ENCODE measurements around the gene SGK1.

Gene SGK1

DNA sequence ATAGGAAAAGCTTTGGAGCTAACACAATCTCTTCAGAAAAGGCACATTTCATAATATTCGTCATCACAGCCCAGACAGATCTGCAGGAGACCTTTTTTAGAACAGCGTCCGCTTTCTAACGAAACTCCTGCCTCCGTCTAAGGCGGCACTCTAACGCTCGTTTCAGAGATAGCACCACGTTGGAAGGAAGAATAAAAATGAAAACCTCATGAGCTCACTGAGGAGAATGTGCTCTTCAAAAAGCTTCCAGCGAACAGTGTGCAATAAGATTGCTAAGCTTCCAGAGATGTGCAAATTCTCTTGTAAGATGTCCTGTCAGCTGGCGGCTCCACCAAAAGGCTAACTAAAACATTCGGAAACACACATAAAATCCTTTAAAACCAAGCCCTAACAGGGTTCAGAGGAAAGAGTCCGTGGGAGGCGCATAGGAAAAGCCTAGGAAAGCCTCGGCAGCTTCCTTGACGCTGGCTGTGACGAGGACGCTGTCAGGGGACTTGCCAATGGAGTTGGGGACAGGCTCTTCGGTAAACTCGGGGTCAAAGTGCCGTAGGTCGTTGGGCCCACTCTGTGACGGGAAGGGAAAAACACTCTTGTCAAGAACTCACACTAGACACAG, 147.9 kb downstream of the SGK1 start:
- no peak for DNase-seq

DNA sequence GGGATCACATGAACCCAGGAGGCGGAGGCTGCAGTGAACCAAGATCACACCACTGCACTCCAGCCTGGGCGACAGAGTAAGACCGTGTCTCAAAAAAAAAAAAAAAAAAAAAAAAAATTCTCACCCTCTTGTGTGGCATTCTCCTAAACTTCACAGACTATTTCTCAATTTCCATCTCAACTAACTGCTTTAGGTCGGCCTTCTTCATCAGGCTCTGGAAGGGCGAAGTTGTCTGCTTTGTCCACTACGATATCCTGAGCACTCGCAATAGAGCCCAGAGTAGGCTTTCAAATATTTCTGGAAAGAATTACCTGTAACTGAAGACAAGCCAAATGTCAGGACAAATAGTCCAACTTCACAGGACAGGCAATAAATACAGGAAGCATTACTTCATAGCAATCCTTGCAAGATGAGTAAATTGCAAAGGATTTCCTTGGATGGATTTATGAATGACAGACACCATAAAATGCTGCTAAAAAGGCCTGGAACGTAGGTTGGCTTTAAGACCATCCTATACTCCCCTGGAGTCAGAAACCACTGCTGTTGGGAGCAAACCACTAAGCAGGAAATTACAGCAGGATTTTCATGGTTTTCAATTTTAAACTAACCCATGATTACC, 149.2 kb downstream of the SGK1 start:
- no peak for DNase-seq

DNA sequence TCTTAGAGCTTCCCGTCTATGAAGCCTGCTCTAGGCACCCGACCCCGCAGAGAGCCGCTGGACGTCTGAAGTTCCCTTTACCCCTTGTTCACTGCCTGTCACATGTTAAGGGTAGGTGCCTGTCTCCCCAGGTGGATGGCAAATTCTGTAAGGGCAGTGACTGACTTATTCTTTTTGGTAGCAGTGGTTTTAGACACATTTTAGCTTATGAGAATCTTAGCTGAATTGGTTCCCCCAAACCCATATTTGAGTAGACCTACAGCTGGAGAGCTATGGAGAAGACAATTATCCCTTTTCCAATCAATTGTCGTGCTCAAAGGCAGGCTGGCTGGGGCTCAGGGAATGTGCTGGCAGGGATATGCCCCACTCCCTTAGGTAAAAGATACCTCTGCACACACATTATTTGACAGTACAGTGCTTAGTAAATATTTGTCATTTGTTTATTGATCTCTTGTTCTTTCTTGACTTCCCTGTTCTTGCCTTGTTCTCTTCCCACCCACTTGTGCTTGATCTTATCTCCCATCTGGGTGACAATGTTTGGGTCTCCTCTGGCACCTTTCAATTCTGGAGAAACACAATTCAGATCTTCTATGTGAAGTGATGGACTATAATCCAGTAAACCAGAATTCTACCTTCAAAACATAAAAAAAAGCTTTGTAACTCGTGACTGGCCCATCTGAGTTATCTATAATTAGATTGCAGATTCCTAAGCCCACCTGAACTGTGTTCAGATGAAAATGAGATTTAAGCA, 151.2 kb downstream of the SGK1 start:
- DNase-seq: no peak

DNA sequence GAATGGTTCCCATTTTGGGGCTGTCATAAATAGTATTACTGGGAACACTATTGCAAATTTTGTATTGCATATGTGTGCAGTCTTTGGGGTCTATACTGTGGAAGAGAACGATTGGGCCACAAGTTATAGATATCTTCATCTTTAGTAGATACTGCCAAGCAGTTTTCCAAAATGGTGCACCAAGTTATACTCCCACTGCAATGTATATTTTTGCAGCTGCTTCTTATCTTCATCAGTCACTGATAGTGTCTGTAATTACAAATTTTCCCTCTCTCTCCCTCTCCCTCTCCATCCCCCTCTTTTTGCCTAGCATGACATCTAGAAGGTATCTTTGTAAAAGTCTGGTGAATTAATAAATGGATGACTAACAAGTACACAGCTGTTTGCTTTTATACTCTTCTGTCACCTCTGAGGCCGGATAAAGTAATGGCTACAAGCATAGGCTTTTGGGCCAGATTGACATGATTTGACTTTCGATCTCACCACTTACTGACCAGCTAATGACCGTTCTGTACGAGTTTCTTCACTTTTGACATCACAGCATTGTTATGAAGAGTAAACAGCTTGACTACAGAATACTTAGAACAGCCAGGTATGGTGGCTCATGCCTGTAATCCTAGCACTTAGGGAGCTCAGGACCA, 152.2 kb downstream of the SGK1 start:
- DNase-seq: no peak

DNA sequence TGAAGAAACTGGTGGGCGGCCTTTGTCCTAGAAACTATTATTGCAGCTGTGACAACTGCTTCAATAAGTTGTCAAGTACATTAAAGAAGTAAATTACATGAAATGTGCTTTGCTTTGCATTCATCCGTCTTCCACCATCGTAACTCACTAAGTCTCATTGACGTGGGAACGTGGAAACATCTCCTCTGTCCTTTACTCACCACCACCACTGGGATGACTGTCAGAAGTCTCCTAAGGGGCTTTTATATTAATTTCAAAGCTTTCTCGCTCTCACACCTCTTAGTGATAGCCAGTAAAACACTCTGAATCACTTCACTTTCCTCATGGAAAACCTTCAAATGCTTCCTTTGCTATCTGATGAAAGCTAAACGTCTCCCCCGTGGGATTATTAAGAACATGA, 153.6 kb downstream of the SGK1 start:
- DNase-seq: no peak

DNA sequence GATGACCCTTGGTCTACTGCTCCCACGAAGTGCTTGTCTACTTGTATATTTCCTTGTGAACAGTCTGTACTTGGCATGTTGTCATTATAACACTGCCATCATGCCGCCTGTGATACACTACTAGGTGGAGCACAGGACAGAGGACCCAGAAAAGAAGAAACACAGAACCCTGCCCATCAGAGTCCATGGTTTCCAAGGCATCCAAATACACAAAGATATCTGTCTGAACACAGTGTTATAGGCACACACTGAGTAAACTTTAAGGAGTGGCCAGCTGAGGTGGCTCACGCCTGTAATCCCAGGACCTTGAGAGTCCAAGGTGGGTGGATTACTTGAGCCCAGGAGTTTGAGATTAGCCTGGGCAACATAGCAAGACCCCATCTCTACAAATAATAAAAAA, 155.0 kb downstream of the SGK1 start:
- no peak for DNase-seq

DNA sequence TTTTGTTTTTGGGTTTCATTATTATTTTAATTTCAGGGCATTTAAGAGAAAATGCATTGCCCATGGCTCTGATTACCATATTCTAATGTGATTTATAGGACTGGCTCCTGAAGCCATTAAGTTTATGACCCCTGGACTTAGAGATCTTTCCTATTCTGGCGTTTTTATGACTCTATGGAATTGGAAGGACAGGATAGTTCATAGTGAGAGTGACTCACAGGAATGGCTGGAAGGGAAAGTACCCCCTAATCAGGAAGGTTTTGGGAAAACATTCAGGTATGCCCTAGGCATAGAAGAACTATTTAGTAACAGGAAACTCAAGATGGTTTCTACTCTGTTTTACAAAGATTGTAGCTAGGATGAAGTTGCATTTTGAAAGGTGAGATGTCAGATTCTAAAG, 156.9 kb downstream of the SGK1 start:
- DNase-seq: no peak

DNA sequence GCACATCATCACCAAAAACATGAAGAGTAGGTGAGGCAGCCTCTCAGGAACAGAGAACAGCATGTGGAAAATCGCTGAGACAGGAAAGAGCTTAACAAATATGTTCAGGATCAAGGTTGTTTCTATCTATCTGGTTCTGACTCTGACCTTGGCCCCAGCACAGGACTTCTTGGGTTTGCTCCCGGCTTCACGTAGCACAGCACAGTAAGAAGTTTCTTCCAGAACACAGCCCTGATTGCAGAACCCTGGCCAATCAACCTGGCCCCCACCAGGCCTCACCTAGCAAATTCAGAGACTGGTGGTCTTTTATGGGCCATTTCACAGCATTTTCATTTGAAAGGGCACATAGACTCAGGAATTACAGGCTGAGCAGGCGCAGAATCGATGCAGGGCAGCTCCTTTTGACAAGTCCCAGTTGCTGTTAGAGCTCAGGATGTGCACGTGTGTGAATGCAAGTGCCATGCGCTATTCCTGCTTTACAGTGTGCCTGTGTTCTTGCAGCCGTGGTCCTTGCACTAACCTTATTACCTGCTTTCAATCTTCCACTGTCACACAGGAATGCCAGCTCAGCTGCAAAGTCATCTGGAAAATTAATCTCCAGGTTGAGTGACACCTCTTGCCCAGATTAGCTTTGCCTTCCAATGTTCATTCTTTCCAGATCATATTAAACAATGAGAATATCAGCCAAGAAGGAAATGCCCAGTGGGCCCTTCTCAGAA, 165.0 kb downstream of the SGK1 start:
- DNase-seq: no peak

DNA sequence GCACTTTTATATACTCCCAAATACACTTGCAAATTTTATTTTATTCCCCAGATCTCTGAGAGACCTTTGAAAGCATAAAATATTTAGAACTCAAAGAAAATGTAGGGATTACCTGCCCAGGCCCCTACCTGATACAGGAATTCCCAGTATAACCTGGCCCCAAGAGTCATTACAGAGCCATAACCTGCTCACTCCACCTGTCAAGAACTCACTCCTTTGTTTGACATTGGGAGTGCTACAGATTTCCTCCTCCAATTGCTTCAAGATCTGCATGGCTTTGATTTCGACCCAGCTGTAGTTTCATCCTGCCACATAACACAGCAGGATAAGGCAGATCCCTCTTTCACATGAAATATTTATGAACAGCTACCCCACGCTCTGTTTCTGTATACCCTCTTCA, 169.3 kb downstream of the SGK1 start:
- no peak for DNase-seq

DNA sequence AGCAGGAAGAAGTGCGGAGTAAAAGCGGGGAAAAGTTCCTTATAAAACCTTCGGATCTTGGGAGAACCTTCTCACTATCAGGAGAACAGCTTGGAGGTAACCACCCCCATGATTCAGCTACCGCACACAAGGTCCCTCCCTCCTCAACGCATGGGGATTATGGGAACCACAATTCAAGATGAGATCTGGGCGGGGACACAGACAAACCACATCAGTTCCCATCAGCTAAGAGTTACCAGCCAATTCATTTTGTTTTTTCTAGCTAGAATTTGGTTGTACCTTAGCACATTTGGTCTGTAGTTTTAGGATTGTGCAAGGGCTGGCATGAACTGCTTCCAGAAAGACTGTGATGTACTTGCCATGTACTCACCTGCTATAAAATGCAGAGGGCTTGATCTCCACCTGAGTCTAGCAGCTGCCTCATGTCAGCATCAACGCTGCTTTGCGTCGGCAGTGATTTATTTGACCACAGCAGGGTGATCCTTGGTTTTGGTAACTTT, 170.8 kb downstream of the SGK1 start:
- no peak for DNase-seq

DNA sequence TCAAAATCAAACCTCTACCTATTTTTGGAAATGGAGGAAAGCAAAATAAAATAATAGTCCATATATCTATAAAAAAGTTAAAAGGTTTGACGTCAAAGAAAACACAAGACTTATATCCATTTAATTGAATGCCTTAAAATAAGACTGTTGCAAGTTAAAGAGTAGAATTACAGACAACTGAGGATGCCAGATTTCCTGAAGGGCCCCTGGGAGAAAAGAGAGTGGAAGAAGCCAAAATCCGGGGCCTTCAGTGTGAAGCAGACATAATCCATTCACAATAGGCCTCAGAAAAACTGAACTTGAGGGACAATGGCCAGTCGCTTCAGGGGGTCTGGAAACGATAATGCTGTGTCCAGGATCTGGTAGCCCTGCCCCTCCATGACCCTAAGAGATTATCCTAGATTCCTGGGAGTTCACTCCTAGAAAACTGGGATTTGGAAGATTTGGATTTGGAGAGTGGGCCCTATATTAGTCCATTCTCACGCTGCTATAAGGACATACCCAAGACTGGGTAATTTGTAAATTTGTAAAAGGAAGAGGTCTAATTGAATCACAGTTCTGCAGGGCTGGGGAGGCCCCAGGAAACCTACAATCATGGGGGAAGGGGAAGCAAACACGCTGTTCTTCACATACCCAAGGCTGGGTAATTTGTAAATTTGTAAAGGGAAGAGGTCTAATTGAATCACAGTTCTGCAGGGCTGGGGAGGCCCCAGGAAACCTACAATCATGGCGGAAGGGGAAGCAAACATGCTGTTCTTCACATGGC, 171.5 kb downstream of the SGK1 start:
- DNase-seq: no peak

DNA sequence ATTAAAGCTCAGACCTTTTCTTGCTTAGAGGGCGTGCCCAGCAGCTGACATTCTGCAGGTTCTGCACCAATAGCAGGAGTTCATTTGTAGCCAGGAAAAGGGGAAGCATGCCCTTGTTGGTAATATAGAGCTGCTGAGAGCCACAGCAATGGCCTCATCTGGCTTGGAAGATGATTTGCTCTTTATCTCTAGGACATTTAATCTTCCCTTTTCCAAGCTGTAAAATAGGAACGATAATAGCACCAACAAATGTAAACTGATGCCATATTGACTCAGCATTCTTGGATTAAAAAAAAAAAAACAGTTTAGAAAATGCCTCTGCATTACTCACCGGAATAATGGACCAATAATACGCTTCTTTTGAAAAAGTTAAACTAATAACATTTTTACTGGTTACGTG, 172.1 kb downstream of the SGK1 start:
- no peak for DNase-seq

DNA sequence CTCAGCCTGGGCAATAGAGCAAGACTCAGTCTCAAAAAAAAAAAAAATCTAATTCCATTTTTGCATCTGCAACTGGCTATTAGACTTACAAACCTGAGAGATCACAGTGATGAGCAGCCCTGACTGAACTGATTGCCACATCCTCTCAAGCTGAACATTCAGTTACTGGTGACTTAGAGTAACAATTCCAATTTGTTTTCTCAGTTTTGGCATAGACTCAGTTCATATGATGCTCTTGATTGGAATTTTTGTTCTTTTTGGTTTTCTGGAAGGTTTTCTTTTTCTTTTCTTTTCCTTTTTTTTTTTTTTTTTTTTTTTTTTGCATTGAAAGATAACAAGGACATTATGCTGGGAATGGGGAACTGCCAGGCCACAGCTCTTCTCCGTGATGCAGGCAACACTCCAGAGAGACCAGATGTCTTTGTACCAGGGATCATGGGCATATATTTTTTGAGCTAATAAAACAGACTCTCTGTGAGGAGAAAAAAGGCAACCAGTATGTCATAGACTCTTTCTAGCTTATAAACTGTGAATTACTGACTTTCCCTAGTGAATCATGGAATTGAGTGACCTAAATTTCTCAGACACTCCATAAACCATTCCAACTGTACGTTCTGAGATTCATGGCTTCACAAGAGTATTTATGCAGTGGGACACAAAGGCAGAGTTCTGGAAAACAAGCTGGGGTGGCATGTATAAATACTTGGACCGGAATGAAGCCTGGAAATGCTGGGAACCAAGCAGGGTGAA, 179.5 kb downstream of the SGK1 start:
- DNase-seq: peak in 1 of 14 donors; percentile 44

DNA sequence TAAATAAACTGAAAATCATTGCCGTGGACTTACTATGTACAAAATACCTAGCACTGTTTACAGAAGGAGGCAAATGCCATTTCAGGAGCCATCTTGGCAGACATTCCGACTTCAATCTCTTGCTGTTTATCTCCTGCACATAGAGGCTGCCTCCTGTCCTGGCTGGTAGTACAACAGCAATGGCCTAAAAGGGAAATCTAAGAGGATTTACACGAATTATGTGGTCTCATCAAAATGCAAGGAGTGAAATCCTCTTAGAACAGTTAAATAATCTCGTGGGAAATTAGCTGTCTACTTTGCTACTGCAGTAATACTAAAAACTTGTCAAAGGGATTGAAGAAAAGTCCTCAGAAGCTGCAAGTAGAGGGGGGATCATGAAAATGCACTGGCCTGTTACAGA, 183.3 kb downstream of the SGK1 start:
- DNase-seq: no peak

DNA sequence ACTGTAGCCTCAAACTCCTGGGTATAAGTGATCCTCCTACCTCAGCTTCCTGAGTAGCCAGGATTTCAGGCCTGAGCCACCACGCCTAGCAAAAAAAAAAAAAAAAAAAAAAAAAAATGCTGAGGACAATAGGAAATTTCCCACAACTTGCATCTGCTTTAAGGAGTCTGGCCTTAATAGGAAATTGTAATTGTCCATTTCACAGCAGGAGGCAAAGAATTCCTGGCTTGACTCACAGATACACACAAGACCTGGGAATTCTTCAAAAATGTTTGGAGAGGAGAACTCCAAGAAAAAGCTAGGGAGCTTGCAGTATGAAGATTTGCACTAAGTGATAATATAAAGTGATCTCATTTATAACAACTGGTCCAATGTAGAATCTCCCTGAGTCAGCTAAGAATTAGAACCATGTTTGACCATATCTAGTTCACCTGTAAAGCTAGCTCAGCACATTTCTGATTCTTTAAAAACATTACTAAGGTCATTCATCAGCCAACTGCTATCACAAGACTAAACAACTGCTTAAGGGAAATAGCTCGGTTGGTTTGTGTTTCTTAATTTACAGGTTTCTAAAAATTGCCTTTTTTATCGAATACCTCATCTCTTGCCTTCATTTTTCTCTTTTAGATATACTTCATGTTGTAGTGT, 185.3 kb downstream of the SGK1 start:
- DNase-seq: no peak

DNA sequence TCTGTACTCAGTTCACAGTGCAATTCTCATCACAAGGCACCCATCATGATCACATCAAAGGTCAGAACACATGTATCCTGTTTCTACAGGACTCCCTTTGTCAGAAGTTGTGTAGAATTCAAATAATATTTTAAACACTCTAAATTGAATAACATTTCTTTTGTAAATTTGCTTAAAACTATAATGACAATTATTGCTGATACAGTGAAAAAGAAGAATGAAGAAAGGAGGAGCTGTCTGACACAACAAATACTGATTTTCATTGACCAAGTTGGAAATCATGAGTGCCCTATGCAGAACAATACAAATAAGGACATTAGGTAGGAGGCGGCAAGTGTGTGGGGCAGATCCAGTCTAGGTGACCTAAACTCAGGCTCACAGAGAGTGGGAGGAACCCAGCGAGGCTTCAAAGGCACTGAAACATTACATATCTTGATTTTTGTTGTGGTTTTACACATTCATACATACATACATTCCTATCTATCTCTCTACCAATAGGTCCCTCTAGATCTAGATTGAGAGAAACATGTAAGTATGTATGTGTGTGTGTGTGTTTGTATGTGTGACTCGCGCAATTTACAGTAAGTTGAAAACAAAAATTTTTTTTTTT, 186.3 kb downstream of the SGK1 start:
- no peak for DNase-seq

DNA sequence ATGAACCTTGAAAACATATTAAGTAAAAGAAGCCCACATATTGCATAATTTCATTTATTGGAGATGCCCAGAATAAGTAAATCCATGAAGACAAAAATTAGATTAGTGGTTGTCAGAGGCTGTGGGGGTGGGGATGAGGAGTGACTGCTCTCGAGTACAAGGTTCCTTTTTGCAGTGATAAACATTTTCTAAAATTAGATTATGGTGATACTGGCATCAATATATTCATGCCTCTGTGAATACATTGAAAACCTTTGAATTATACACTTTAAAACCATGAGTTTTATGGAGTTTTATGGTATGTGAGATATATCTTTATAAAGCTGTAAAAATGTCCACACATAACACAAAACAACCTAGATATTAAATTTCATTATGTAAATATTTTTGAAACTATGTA, 189.8 kb downstream of the SGK1 start:
- no peak for DNase-seq

DNA sequence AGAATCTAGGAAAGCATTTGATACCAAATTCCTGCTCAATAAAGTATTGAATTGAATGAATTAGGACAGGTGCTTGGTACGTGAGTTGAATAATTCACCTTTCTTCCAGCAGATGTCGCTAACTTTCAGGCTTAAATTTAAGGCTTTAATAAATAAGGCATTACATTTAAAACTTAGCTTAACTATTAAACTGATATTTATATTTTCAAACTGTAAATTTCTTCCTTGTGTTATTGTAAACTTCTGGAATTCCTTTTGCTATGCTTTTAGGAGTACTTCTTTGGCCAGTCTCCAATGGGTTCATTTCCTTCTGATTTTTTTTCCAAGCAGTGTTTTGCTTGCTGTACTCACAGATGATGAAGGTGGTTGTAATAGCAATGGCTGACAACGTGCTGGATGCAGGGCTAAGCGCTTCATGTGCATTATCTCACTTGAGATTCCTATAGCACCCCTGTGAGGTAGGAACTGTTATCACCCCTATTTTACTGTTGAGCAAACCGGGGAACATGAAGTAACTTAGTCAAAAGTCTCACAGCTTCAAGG, 194.2 kb downstream of the SGK1 start:
- DNase-seq: no peak

DNA sequence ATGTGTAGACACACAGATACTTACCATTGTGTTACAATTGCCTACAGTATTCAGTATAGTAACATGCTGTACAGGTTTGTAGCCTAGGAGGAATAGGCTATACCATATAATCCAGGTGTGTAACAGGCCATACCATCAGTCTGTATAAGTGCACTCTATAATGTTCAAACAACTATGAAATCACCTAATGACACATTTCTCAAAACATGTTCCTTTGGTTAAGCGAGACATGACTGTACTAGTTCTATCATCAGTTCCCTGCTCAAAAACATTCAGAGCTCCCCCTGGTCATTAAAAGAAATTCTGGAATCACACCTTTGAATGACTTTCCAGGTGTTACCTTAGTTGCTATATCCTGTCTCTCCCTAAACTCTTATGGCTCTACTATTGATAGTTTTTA, 195.1 kb downstream of the SGK1 start:
- no peak for DNase-seq

DNA sequence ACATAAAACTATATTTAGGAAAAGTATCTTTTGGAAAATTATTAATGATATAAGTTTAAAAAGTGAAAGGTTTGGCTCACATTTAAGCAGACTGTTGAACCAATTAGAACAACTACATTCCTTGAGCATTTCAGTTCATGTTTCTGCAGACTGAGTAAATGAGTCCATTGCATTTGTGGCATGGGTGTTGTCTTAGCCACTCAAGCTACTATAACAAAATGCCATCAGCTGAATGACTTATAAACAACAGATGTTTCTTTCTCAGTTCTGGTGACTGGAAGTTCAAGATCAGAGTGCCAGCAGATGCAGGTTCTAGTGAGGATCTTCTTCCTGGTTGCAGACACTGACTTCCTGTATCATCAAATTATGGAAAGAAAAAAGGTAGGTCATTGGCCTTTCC, 198.4 kb downstream of the SGK1 start:
- no peak for DNase-seq

All from C1 segment of cervical spinal cord (tissue), 14 donors.